SK-N-SH (cell line): Measurements from ENCODE around the gene DACH1. TPM values are rescaled to one million over a fixed set of nuclear protein-coding genes. Genes with fewer than 3 reads are reported as not detected.
A peak's percentile ranks its signal among the peaks of the same experiment; 100 is the strongest.

Experiments
- CTCF ChIA-PET: fragments of 300-600, 350-600 bp; formaldehyde crosslinking; extraction: SDS; loops from one replicate; lab custom pipeline; 2021; lab: Yijun Ruan, JAX
- POLR2A ChIA-PET: fragments of 350-600 bp; sonication (Branson Sonifier 250); formaldehyde crosslinking; extraction: SDS; loops from one replicate; lab custom pipeline; 2020; ENCODE audit warnings: antibody characterized with exemption, inconsistent platforms; lab: Yijun Ruan, JAX
- DNase-seq: peaks from one replicate; pipeline ENCODE4 v3.0.0; 2012
- H2AFZ ChIP-seq: fragments of 200-600 bp; sonication (generic); 2 replicates; pipeline ENCODE4 v1.8.1; 2016; ENCODE audit warnings: antibody characterized with exemption, mild to moderate bottlenecking, low read depth
- H3F3A ChIP-seq: fragments of 200-600 bp; sonication (generic); replicated peaks from 2 replicates; pipeline ENCODE3; 2016; ENCODE audit warnings: antibody characterized with exemption, mild to moderate bottlenecking; ENCODE audit not compliant: insufficient read depth
- H3K27ac ChIP-seq, 2 experiments: fragments of 200-500 bp in 1 of 2; fragments of 200-600 bp in 1 of 2; sonication (Bioruptor generic) in 1 of 2; sonication (generic), shearing (Covaris generic) in 1 of 2; 2 replicates each; pipeline versions ENCODE4 v1.5.1 to v1.6.1; 2014 to 2016; ENCODE audit warnings: low read depth in 2 of 2, inconsistent platforms in 1 of 2, low read length in 1 of 2, mild to moderate bottlenecking in 1 of 2, mixed read lengths in 1 of 2
- H3K27me3 ChIP-seq: fragments of 200-600 bp; sonication (generic), shearing (Covaris generic); 2 replicates; pipeline ENCODE4 v1.6.1; 2016; ENCODE audit warnings: mixed run types; ENCODE audit not compliant: insufficient read depth
- H3K36me3 ChIP-seq, 2 experiments: fragments of 200-500 bp in 1 of 2; fragments of 200-600 bp in 1 of 2; sonication (Bioruptor generic) in 1 of 2; sonication (generic) in 1 of 2; replicated peaks in 1 of 2; 2 replicates each; pipeline versions ENCODE3 to v1.5.1; 2014 to 2016; ENCODE audit warnings: low read length in 1 of 2, mild to moderate bottlenecking in 1 of 2; ENCODE audit not compliant: insufficient read depth in 2 of 2, control insufficient read depth in 1 of 2
- H3K4me1 ChIP-seq, 2 experiments: fragments of 200-500 bp in 1 of 2; fragments of 200-600 bp in 1 of 2; sonication (Bioruptor generic) in 1 of 2; sonication (generic), shearing (Covaris generic) in 1 of 2; 2 replicates each; pipeline versions ENCODE4 v1.5.1 to v1.6.1; 2014 to 2016; ENCODE audit warnings: low read depth in 1 of 2, low read length in 1 of 2, mixed run types in 1 of 2; ENCODE audit not compliant: insufficient read depth in 2 of 2, control insufficient read depth in 1 of 2
- H3K4me2 ChIP-seq: fragments of 200-600 bp; sonication (generic), shearing (Covaris generic); 2 replicates; pipeline ENCODE4 v1.6.1; 2017; ENCODE audit warnings: mixed run types
- H3K4me3 ChIP-seq, 2 experiments: fragments of 200-500 bp in 1 of 2; fragments of 200-600 bp in 1 of 2; sonication (Bioruptor generic) in 1 of 2; sonication (generic), shearing (Covaris generic) in 1 of 2; 2 replicates each; pipeline versions ENCODE4 v1.5.1 to v1.8.1; 2014 to 2016; ENCODE audit warnings: low read depth in 2 of 2, inconsistent platforms in 1 of 2, low read length in 1 of 2, mild to moderate bottlenecking in 1 of 2, mixed read lengths in 1 of 2, moderate library complexity in 1 of 2
- H3K79me2 ChIP-seq: fragments of 200-600 bp; sonication (generic); 2 replicates; pipeline ENCODE4 v1.8.1; 2017; ENCODE audit warnings: mild to moderate bottlenecking; ENCODE audit not compliant: insufficient read depth
- H3K9ac ChIP-seq: fragments of 200-600 bp; sonication (generic); 2 replicates; pipeline ENCODE4 v1.6.1; 2017; ENCODE audit warnings: mixed run types
- H3K9me2 ChIP-seq: fragments of 200-600 bp; sonication (generic); 2 replicates; pipeline ENCODE4 v1.6.1; 2017; ENCODE audit warnings: mixed run types
- H3K9me3 ChIP-seq: fragments of 200-600 bp; sonication (generic); 2 replicates; pipeline ENCODE4 v1.6.1; 2017; ENCODE audit warnings: mixed run types, mild to moderate bottlenecking, moderate library complexity
- H4K20me1 ChIP-seq: fragments of 200-600 bp; sonication (generic); 2 replicates; pipeline ENCODE4 v1.6.1; 2017; ENCODE audit warnings: mild to moderate bottlenecking, mixed run types; ENCODE audit not compliant: insufficient read depth
- EP300 ChIP-seq, 2 experiments: IDR thresholded peaks; 2 replicates each; pipeline versions ENCODE4 v1.4.0 to v1.6.1; 2012; ENCODE audit warnings: borderline replicate concordance in 1 of 2, low read depth in 1 of 2, low read length in 1 of 2
- EZH2phosphoT487 ChIP-seq: fragments of 200-600 bp; sonication (generic); IDR thresholded peaks from 2 replicates; pipeline ENCODE4 v1.6.1; 2017; ENCODE audit warnings: low read depth, mixed run types, mild to moderate bottlenecking, antibody characterized with exemption, moderate library complexity, borderline replicate concordance
- FOSL2 ChIP-seq: IDR thresholded peaks from 2 replicates; pipeline ENCODE4 v1.4.0; 2012; ENCODE audit warnings: low read depth, mild to moderate bottlenecking, moderate library complexity, borderline replicate concordance
- FOXM1 ChIP-seq: IDR thresholded peaks from 2 replicates; pipeline ENCODE4 v1.4.0; 2012; ENCODE audit warnings: low read depth, mild to moderate bottlenecking
- GATA2 ChIP-seq: sonication (generic); formaldehyde crosslinking; IDR thresholded peaks from 2 replicates; pipeline ENCODE4 v1.5.0; 2020; ENCODE audit warnings: mild to moderate bottlenecking, missing genetic modification reagents
- POLR2AphosphoS5 ChIP-seq: IDR thresholded peaks from 2 replicates; pipeline ENCODE4 v1.6.1; 2012; ENCODE audit warnings: low read depth, low read length
- RCOR1 ChIP-seq: fragments of 150-350 bp; IDR thresholded peaks from 2 replicates; pipeline ENCODE4 v1.6.1; 2017; ENCODE audit warnings: antibody characterized with exemption, low read length
- REST ChIP-seq: IDR thresholded peaks from 2 replicates; pipeline ENCODE4 v1.6.1; 2012; ENCODE audit warnings: mild to moderate bottlenecking, low read depth, low read length, moderate library complexity
- TAF1 ChIP-seq: IDR thresholded peaks from 2 replicates; pipeline ENCODE4 v1.6.1; 2012; ENCODE audit warnings: low read depth, mild to moderate bottlenecking, low read length, moderate library complexity, borderline replicate concordance
- TCF12 ChIP-seq: IDR thresholded peaks from 2 replicates; pipeline ENCODE4 v1.4.0; 2012
- TEAD4 ChIP-seq: IDR thresholded peaks from 2 replicates; pipeline ENCODE4 v1.4.0; 2012; ENCODE audit warnings: mild to moderate bottlenecking, borderline replicate concordance; ENCODE audit not compliant: insufficient read depth
- USF1 ChIP-seq: IDR thresholded peaks from 2 replicates; pipeline ENCODE4 v1.4.0; 2012; ENCODE audit warnings: low read depth, borderline replicate concordance
- YY1 ChIP-seq: IDR thresholded peaks from 2 replicates; pipeline ENCODE4 v1.4.0; 2012; ENCODE audit warnings: low read depth, mild to moderate bottlenecking
- WGBS: methylation state at CpG from one replicate; pipeline ENCODE4 v1.1.6; 2017; ENCODE audit warnings: low lambda C conversion rate; 5-methylcytosine and 5-hydroxymethylcytosine counted together
- polyA plus RNA-seq, 3 experiments: library from polyadenylated mRNA; depleted of rRNA; stranded (reverse); fragments of >200 nt; gene quantifications; 2 replicates each; pipeline ENCODE4 v1.2.3, GENCODE V29; 2012
- TF ChIP-seq, protein P1 (sequence below): IDR thresholded peaks from 2 replicates; pipeline ENCODE4 v1.4.0; 2012; ENCODE audit warnings: low read depth, borderline replicate concordance
- TF ChIP-seq, protein P2 (sequence below): fragments of 200-600 bp; sonication (generic); IDR thresholded peaks from 2 replicates; pipeline ENCODE4 v1.6.1; 2017; ENCODE audit warnings: antibody characterized with exemption, mild to moderate bottlenecking, moderate library complexity
- TF ChIP-seq, protein P3 (sequence below): IDR thresholded peaks from 2 replicates; pipeline ENCODE4 v1.4.0; 2012; ENCODE audit warnings: low read depth

The DACH1 gene
- polyA plus RNA-seq, 1 of the 3 experiments (the other 2 are of a cell fraction): 0.21 TPM

DNA sequence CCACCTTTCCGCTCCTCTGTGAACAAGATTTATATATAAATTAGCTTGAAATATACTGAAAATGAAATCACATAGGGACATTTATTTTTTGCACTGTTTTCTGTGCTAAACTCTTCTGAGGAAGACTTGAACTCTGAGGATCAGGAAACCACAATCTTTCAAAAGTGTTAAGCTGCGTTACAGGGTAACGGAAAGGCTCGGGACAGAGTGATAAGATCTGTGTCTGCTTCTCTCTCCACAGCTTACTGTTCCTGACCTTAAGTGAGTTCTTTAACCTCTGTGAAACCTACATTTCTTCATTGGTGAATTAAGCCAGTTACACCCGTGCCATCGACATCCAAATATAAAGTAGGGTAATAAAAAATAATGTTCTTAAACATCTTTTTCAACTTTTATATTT is 38.9 kb downstream of the DACH1 start:
- Histone ChIP-seq H3K4me1 (peaks cover 0 to 8% of the 10 kb centered on the region in 2 experiments; a peak in 2 of 4 replicates), H2AFZ (no peak overlapping the region), H3F3A (no peaks in the 10 kb centered on the region), H3K36me3 (no peaks in the 10 kb centered on the region), H3K27me3 (no peaks in the 10 kb centered on the region), H3K4me3 (no peak overlapping the region), H3K9ac (no peak overlapping the region), H4K20me1 (no peaks in the 10 kb centered on the region), H3K9me2 (no peaks in the 10 kb centered on the region), H3K79me2 (no peaks in the 10 kb centered on the region), H3K27ac (peak overlapping the region in 1 of 2 experiments; percentile 50; a peak in 2 of 4 replicates), H3K9me3 (no peaks in the 10 kb centered on the region), H3K4me2 (no peak overlapping the region)
- WGBS: 66% methylated on average over 6 of the region's 6 CpGs
- ChIA-PET CTCF (interaction anchor here (1.2 kb wide), 1 partner anchor 8 kb away, joined by 3 read pairs; no protein-coding TSS in a partner anchor), POLR2A (no interaction called here)
- TF ChIP-seq YY1: no peak
- TF ChIP-seq, protein P1, sequence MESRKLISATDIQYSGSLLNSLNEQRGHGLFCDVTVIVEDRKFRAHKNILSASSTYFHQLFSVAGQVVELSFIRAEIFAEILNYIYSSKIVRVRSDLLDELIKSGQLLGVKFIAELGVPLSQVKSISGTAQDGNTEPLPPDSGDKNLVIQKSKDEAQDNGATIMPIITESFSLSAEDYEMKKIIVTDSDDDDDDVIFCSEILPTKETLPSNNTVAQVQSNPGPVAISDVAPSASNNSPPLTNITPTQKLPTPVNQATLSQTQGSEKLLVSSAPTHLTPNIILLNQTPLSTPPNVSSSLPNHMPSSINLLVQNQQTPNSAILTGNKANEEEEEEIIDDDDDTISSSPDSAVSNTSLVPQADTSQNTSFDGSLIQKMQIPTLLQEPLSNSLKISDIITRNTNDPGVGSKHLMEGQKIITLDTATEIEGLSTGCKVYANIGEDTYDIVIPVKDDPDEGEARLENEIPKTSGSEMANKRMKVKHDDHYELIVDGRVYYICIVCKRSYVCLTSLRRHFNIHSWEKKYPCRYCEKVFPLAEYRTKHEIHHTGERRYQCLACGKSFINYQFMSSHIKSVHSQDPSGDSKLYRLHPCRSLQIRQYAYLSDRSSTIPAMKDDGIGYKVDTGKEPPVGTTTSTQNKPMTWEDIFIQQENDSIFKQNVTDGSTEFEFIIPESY: no peak
- TF ChIP-seq REST: no peak
- TF ChIP-seq EP300 (IDR thresholded peaks at IDR 0.05; ENCODE audit: borderline replicate concordance in 1 of 2, low read depth in 1 of 2, low read length in 1 of 2): no peak
- TF ChIP-seq, protein P2, sequence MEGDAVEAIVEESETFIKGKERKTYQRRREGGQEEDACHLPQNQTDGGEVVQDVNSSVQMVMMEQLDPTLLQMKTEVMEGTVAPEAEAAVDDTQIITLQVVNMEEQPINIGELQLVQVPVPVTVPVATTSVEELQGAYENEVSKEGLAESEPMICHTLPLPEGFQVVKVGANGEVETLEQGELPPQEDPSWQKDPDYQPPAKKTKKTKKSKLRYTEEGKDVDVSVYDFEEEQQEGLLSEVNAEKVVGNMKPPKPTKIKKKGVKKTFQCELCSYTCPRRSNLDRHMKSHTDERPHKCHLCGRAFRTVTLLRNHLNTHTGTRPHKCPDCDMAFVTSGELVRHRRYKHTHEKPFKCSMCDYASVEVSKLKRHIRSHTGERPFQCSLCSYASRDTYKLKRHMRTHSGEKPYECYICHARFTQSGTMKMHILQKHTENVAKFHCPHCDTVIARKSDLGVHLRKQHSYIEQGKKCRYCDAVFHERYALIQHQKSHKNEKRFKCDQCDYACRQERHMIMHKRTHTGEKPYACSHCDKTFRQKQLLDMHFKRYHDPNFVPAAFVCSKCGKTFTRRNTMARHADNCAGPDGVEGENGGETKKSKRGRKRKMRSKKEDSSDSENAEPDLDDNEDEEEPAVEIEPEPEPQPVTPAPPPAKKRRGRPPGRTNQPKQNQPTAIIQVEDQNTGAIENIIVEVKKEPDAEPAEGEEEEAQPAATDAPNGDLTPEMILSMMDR: no peak
- no peak for TF ChIP-seq EZH2phosphoT487
- no peak for DNase-seq

DNA sequence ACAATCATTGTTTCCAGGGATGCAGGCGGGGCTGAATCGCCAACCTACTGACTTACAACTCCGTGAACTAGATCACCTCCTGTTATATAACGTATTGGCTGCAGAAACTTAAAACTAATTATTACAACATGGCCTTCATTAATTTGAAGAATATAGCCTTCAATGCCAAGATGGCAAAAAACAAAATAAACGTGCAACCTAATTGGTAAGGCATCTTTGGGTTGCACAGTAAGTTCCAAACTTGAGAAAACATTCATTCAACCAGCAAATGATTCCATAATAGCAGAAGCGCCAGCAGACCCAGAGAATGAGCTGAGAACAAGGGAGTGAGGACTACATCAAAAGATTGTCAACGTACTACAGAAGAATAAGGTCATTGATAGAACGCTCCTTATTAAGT is 39.8 kb downstream of the DACH1 start:
- H3K9me2 ChIP-seq: no peaks in the 10 kb centered on the region
- peaks cover 0 to 8% of the 10 kb centered on the region in 2 experiments; a peak in 2 of 4 replicates for H3K4me1 ChIP-seq
- no peak for DNase-seq
- CTCF ChIA-PET: interaction anchor here (0.7 to 1.2 kb wide), 2 partner anchors 9 to 10 kb away, joined by 3 read pairs; no protein-coding TSS in a partner anchor
- H3K4me2 ChIP-seq: no peak overlapping the region
- H3K9me3 ChIP-seq: no peaks in the 10 kb centered on the region
- no peak overlapping the region for H3K27ac ChIP-seq
- no peaks in the 10 kb centered on the region for H3F3A ChIP-seq
- 62% methylated on average over 8 of the region's 8 CpGs for WGBS
- no peak overlapping the region for H2AFZ ChIP-seq
- H3K36me3 ChIP-seq: no peaks in the 10 kb centered on the region
- no peaks in the 10 kb centered on the region for H3K27me3 ChIP-seq
- H4K20me1 ChIP-seq: no peaks in the 10 kb centered on the region
- no peak overlapping the region for H3K4me3 ChIP-seq
- POLR2A ChIA-PET: no interaction called here
- H3K9ac ChIP-seq: no peak overlapping the region
- no peaks in the 10 kb centered on the region for H3K79me2 ChIP-seq
- TF ChIP-seq, protein P3, sequence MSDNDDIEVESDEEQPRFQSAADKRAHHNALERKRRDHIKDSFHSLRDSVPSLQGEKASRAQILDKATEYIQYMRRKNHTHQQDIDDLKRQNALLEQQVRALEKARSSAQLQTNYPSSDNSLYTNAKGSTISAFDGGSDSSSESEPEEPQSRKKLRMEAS: no peak
- TF ChIP-seq FOXM1: no peak
- TF ChIP-seq, protein P1: no peak
- no peak for TF ChIP-seq TEAD4
- no peak for TF ChIP-seq POLR2AphosphoS5
- no peak for TF ChIP-seq GATA2 (CRISPR knock-in tag)
- TF ChIP-seq FOSL2: no peak
- no peak for TF ChIP-seq USF1
- no peak for TF ChIP-seq TCF12
- TF ChIP-seq TAF1: no peak
- TF ChIP-seq RCOR1: no peak
